ENCODE data around the gene SLC8B1. TPM values are rescaled to one million over a fixed set of nuclear protein-coding genes. Genes with fewer than 3 reads are reported as not detected.

Gene SLC8B1
- total and polyA plus RNA-seq, 9 of the 15 experiments (the other 6 are each of a cell fraction or from before 2014, with no cell fraction given): 0.86 to 34.1 (median 18.5) TPM

DNA sequence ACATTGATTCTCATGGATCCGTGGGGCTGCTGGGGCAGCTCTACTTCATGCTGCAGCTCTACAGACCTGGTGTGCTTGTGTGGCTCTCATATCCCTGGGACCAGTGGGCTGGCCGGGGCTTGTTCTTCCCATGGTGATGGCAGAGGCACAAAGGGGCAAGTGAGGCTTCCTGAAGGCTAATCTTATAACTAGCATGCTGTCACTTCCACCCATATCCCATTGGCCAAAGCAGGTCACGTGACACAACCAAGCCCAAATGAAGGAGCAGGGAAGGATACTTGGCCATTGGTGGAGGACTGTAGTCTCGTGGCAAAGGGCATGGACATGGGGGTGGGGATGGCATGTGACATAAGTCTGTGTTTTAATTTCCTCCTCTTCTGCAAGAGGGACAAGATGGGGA, 33.4 kb upstream of the SLC8B1 start:
- ChIA-PET POLR2A (no interaction called here), CTCF (ENCODE audit: low intra/inter-chr PET ratio) (interaction anchor here (0.7 kb wide), 1 partner anchor 170 kb away, joined by 3 read pairs; no protein-coding TSS in a partner anchor)
- intact Hi-C loops (cut with micrococcal nuclease) (no loop called here), in situ Hi-C loops (cut with MboI) (no loop called here)
- no peak overlapping the region for H3K4me2 ChIP-seq (ENCODE audit: insufficient read depth, low read length)
- TF ChIP-seq, protein P1, sequence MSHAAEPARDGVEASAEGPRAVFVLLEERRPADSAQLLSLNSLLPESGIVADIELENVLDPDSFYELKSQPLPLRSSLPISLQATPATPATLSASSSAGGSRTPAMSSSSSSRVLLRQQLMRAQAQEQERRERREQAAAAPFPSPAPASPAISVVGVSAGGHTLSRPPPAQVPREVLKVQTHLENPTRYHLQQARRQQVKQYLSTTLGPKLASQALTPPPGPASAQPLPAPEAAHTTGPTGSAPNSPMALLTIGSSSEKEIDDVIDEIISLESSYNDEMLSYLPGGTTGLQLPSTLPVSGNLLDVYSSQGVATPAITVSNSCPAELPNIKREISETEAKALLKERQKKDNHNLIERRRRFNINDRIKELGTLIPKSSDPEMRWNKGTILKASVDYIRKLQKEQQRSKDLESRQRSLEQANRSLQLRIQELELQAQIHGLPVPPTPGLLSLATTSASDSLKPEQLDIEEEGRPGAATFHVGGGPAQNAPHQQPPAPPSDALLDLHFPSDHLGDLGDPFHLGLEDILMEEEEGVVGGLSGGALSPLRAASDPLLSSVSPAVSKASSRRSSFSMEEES (CRISPR knock-in tag; IDR thresholded peaks at IDR 0.05): peak; percentile 93
- TF ChIP-seq ZNF311 (CRISPR knock-in tag; IDR thresholded peaks at IDR 0.05) (no peak), FOS (IDR thresholded peaks at IDR 0.05; ENCODE audit: extremely low read depth, insufficient read length) (peak; percentile 23), STAT5A (IDR thresholded peaks at IDR 0.05; ENCODE audit: borderline replicate concordance, low read length) (no peak), CBFA2T2 (conservative IDR thresholded peaks at IDR 0.05) (peak; percentile 70), NFYB (IDR thresholded peaks at IDR 0.05; ENCODE audit: extremely low read depth, insufficient read length) (peak; percentile 99), RAD51 (IDR thresholded peaks at IDR 0.05; ENCODE audit: borderline replicate concordance, low read depth) (peak; percentile 95), BHLHE40 (IDR thresholded peaks at IDR 0.05; ENCODE audit: low read length) (0 out of 2 replicates have a peak, but pooled peaks have one; percentile 33), TOE1 (IDR thresholded peaks at IDR 0.05; ENCODE audit: borderline replicate concordance) (peak; percentile 95), TOE1 (CRISPR knock-in tag; IDR thresholded peaks at IDR 0.05; ENCODE audit: borderline replicate concordance, low read depth) (no peak), RBM25 (IDR thresholded peaks at IDR 0.05; ENCODE audit: low read depth, low read length, severe bottlenecking) (peak; percentile 78)
- TF ChIP-seq, protein P2, sequence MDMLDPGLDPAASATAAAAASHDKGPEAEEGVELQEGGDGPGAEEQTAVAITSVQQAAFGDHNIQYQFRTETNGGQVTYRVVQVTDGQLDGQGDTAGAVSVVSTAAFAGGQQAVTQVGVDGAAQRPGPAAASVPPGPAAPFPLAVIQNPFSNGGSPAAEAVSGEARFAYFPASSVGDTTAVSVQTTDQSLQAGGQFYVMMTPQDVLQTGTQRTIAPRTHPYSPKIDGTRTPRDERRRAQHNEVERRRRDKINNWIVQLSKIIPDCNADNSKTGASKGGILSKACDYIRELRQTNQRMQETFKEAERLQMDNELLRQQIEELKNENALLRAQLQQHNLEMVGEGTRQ (CRISPR knock-in tag; IDR thresholded peaks at IDR 0.05): peak; percentile 82
- TF ChIP-seq, protein P3, sequence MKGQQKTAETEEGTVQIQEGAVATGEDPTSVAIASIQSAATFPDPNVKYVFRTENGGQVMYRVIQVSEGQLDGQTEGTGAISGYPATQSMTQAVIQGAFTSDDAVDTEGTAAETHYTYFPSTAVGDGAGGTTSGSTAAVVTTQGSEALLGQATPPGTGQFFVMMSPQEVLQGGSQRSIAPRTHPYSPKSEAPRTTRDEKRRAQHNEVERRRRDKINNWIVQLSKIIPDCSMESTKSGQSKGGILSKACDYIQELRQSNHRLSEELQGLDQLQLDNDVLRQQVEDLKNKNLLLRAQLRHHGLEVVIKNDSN (CRISPR knock-in tag; IDR thresholded peaks at IDR 0.05): peak; percentile 90
- TF ChIP-seq, protein P4, sequence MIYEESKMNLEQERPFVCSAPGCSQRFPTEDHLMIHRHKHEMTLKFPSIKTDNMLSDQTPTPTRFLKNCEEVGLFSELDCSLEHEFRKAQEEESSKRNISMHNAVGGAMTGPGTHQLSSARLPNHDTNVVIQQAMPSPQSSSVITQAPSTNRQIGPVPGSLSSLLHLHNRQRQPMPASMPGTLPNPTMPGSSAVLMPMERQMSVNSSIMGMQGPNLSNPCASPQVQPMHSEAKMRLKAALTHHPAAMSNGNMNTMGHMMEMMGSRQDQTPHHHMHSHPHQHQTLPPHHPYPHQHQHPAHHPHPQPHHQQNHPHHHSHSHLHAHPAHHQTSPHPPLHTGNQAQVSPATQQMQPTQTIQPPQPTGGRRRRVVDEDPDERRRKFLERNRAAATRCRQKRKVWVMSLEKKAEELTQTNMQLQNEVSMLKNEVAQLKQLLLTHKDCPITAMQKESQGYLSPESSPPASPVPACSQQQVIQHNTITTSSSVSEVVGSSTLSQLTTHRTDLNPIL (CRISPR knock-in tag; IDR thresholded peaks at IDR 0.05): no peak
- 70% methylated on average over 3 of the region's 4 CpGs for WGBS (ENCODE audit: insufficient coverage, low coverage, missing lambda C conversion rate)
- H3K4me3 ChIP-seq: no peak overlapping the region
- H4K20me1 ChIP-seq (replicated peaks; ENCODE audit: control insufficient read depth, insufficient read depth, low read length): 0 out of 2 replicates have a peak, but pooled peaks cover 3% of the 10 kb centered on the region
- no peak overlapping the region for H2AFZ ChIP-seq (ENCODE audit: low read depth, low read length)
- H3K9me3 ChIP-seq (replicated peaks; ENCODE audit: control insufficient read depth, insufficient read depth, low read depth, low read length): no peaks in the 10 kb centered on the region
- ATAC-seq: peak; percentile 81
- DNase-seq (ENCODE audit: extremely low read depth in 1 of 4, low spot score in 3 of 4): peak in 3 of 4 experiments; percentile 54 to 66 (median 58)
- peaks cover 41% of the 10 kb centered on the region; the same call in 2 of the 3 replicates for H3K36me3 ChIP-seq (ENCODE audit: control insufficient read depth, insufficient read depth, low read length)
- no peaks in the 10 kb centered on the region for H3K79me2 ChIP-seq (ENCODE audit: control insufficient read depth, insufficient read depth, low read length)
- H3K27me3 ChIP-seq (ENCODE audit: control insufficient read depth in 2 of 2, insufficient read depth in 2 of 2, low read length in 2 of 2): no peaks in the 10 kb centered on the region
- H3K9me1 ChIP-seq (ENCODE audit: control insufficient read depth, insufficient read depth, low read length): no peaks in the 10 kb centered on the region
- H3K27ac ChIP-seq (ENCODE audit: extremely low read depth, low read depth, low read length): no peak overlapping the region
- peak; percentile 80 for FAIRE-seq
- no TSS peak for BruUV-seq (replicated peaks)
- peaks cover 0 to 5% of the 10 kb centered on the region in 2 experiments; a peak in 2 of 5 replicates for H3K4me1 ChIP-seq (replicated peaks in 1 of 2; ENCODE audit: control insufficient read depth in 2 of 2, insufficient read depth in 2 of 2, low read length in 2 of 2)
- peak overlapping the region in 1 of 2 experiments; percentile 59; a peak in 2 of 4 replicates for H3K9ac ChIP-seq (ENCODE audit: insufficient read depth in 1 of 2, low read depth in 2 of 2, low read length in 2 of 2)

Measured in K562 (cell line).